Brain microvascular endothelial cell (primary cell): ENCODE results near the gene HAUS3.

Source experiments
- DNase-seq: peaks from one replicate; pipeline ENCODE4 v3.0.0-alpha.2; 2020
- H3K27ac ChIP-seq: fragments of 250-450 bp; sonication (Bioruptor Pico); 2 replicates; pipeline ENCODE4 v1.5.1; 2020; ENCODE audit warnings: mild to moderate bottlenecking, moderate library complexity
- H3K27me3 ChIP-seq: fragments of 250-450 bp; sonication (Bioruptor Pico); replicated peaks from 2 replicates; pipeline ENCODE4 v1.5.1; 2020; ENCODE audit warnings: mild to moderate bottlenecking
- H3K36me3 ChIP-seq: fragments of 250-450 bp; sonication (Bioruptor Pico); replicated peaks from 2 replicates; pipeline ENCODE4 v1.5.1; 2020; ENCODE audit warnings: mild to moderate bottlenecking
- H3K4me3 ChIP-seq: 2 replicates; pipeline ENCODE4 v1.5.1; 2011; ENCODE audit warnings: low read depth, mild to moderate bottlenecking, control low read depth, low read length, moderate library complexity
- CTCF ChIP-seq: IDR thresholded peaks from 2 replicates; pipeline ENCODE4 v1.5.1; 2011; ENCODE audit warnings: low read depth, mild to moderate bottlenecking, moderate library complexity, low read length, control low read depth, inconsistent platforms; ENCODE audit errors: missing control alignments
- in situ Hi-C: cut with HindIII; loops from 2 replicates; pipeline ENCODE4 v1.10.0; 2017; ENCODE audit warnings: low sequenced_read_pairs, low pct_ligation_motif_present

The HAUS3 gene

GRCh38 chr4:2259036-2259540 is 17.2 kb upstream of the HAUS3 start:
- TF ChIP-seq CTCF: no peak
- H3K36me3 ChIP-seq: peaks cover 13% of the 10 kb centered on the region
- no peak overlapping the region for H3K27ac ChIP-seq
- no peak for DNase-seq
- H3K4me3 ChIP-seq: no peak overlapping the region
- in situ Hi-C loops: no loop called here
- no peaks in the 10 kb centered on the region for H3K27me3 ChIP-seq

GRCh38 chr4:2258091-2259035 is 16.4 kb upstream of the HAUS3 start:
- TF ChIP-seq CTCF: no peak
- H3K36me3 ChIP-seq: peaks cover 18% of the 10 kb centered on the region
- no peak for DNase-seq
- no peaks in the 10 kb centered on the region for H3K27me3 ChIP-seq
- H3K4me3 ChIP-seq: no peak overlapping the region
- H3K27ac ChIP-seq: no peak overlapping the region
- in situ Hi-C loops: no loop called here

- TF ChIP-seq CTCF: no peak
- H3K36me3 ChIP-seq: peaks cover 23% of the 10 kb centered on the region
- no peak overlapping the region for H3K4me3 ChIP-seq
- H3K27ac ChIP-seq: no peak overlapping the region
- no peaks in the 10 kb centered on the region for H3K27me3 ChIP-seq
- DNase-seq: no peak
- in situ Hi-C loops: no loop called here
These were observed 15.6 kb upstream of the HAUS3 start for GRCh38 chr4:2257361-2258081.

GRCh38 chr4:2256781-2257191 is 14.9 kb upstream of the HAUS3 start:
- Histone ChIP-seq H3K4me3 (no peak overlapping the region), H3K27me3 (no peaks in the 10 kb centered on the region), H3K36me3 (peaks cover 23% of the 10 kb centered on the region), H3K27ac (no peak overlapping the region)
- no peak for TF ChIP-seq CTCF
- DNase-seq: no peak
- in situ Hi-C loops: no loop called here

- TF ChIP-seq CTCF: no peak
- peaks cover 24% of the 10 kb centered on the region for H3K36me3 ChIP-seq
- in situ Hi-C loops: no loop called here
- no peak overlapping the region for H3K4me3 ChIP-seq
- H3K27ac ChIP-seq: no peak overlapping the region
- no peak for DNase-seq
- no peaks in the 10 kb centered on the region for H3K27me3 ChIP-seq
These were observed 14.3 kb upstream of the HAUS3 start for GRCh38 chr4:2256156-2256731.
